ENCODE results near the gene FRYL. TPM values are rescaled to one million over a fixed set of nuclear protein-coding genes. Genes with fewer than 3 reads are reported as not detected.
"Not testable (repeated sequence)": the region's sequence is repeated elsewhere in the genome, so short reads cannot be mapped to it uniquely, and the experiment has no call there.

FRYL gene
- total RNA-seq, 2 experiments from 2014 or later: 44.8 to 54.2 TPM

- no peaks in the 10 kb centered on the region for H3K9me3 Mint-ChIP-seq
- no peak overlapping the region for H3K4me3 Mint-ChIP-seq
- DNase-seq: no peak
Observed at GRCh38 chr4:48478273-48478672, 301.8 kb downstream of the FRYL start.

GRCh38 chr4:48475770-48476169, 304.3 kb downstream of the FRYL start:
- Mint-ChIP-seq H3K36me3 (ENCODE audit: low read depth) (no peaks in the 10 kb centered on the region), H3K4me3 (no peak overlapping the region), H3K27me3 (ENCODE audit: low read depth) (peaks cover 11% of the 10 kb centered on the region), H3K9me3 (no peaks in the 10 kb centered on the region), H3K4me1 (ENCODE audit: low read depth) (no peaks in the 10 kb centered on the region), H3K27ac (no peak overlapping the region)
- CTCF ChIA-PET: interaction anchor here (1.4 kb wide), 1 partner anchor 10 kb away, joined by 4 read pairs; no protein-coding TSS in a partner anchor
- intact Hi-C loops (cut with micrococcal nuclease): no loop called here
- no peak for DNase-seq

More at GRCh38 chr4:48478273-48478672, 301.8 kb downstream of the FRYL start:
- CTCF ChIA-PET: no interaction called here
- intact Hi-C loops (cut with micrococcal nuclease): no loop called here
- Mint-ChIP-seq H3K36me3 (ENCODE audit: low read depth) (no peaks in the 10 kb centered on the region), H3K4me1 (ENCODE audit: low read depth) (no peaks in the 10 kb centered on the region), H3K27me3 (ENCODE audit: low read depth) (peaks cover 34% of the 10 kb centered on the region), H3K27ac (no peak overlapping the region)

- CTCF ChIA-PET: no interaction called here
Observed at GRCh38 chr4:48472794-48473193, 307.3 kb downstream of the FRYL start.

GRCh38 chr4:48470570-48470969, 309.5 kb downstream of the FRYL start:
- intact Hi-C loops (cut with micrococcal nuclease): no loop called here
- Mint-ChIP-seq H3K27ac (no peak overlapping the region), H3K27me3 (ENCODE audit: low read depth) (peaks cover 4% of the 10 kb centered on the region), H3K9me3 (no peaks in the 10 kb centered on the region), H3K4me1 (ENCODE audit: low read depth) (no peaks in the 10 kb centered on the region), H3K4me3 (no peak overlapping the region), H3K36me3 (ENCODE audit: low read depth) (no peaks in the 10 kb centered on the region)
- CTCF ChIA-PET: no interaction called here
- DNase-seq: no peak

More at GRCh38 chr4:48472794-48473193, 307.3 kb downstream of the FRYL start:
- Mint-ChIP-seq H3K36me3 (ENCODE audit: low read depth) (no peaks in the 10 kb centered on the region), H3K27me3 (ENCODE audit: low read depth) (peaks cover 6% of the 10 kb centered on the region), H3K27ac (no peak overlapping the region), H3K9me3 (no peaks in the 10 kb centered on the region), H3K4me1 (ENCODE audit: low read depth) (no peaks in the 10 kb centered on the region), H3K4me3 (no peak overlapping the region)
- intact Hi-C loops (cut with micrococcal nuclease): no loop called here
- DNase-seq: no peak

- H3K9me3 Mint-ChIP-seq: no peaks in the 10 kb centered on the region
- H3K4me1 Mint-ChIP-seq (ENCODE audit: low read depth): no peaks in the 10 kb centered on the region
- intact Hi-C loops (cut with micrococcal nuclease): no loop called here
- H3K27ac Mint-ChIP-seq: no peak overlapping the region
- CTCF ChIA-PET: no interaction called here
- DNase-seq: no peak
- H3K4me3 Mint-ChIP-seq: no peak overlapping the region
- no peaks in the 10 kb centered on the region for H3K36me3 Mint-ChIP-seq (ENCODE audit: low read depth)
- H3K27me3 Mint-ChIP-seq (ENCODE audit: low read depth): peaks cover 4% of the 10 kb centered on the region
Observed at GRCh38 chr4:48470137-48470536, 309.9 kb downstream of the FRYL start.

GRCh38 chr4:48467891-48468290, 312.2 kb downstream of the FRYL start:
- no peaks in the 10 kb centered on the region for H3K9me3 Mint-ChIP-seq
- H3K27me3 Mint-ChIP-seq (ENCODE audit: low read depth): peaks cover 4% of the 10 kb centered on the region
- no peak overlapping the region for H3K4me3 Mint-ChIP-seq
- no peaks in the 10 kb centered on the region for H3K4me1 Mint-ChIP-seq (ENCODE audit: low read depth)
- intact Hi-C loops (cut with micrococcal nuclease): no loop called here
- CTCF ChIA-PET: no interaction called here
- no peaks in the 10 kb centered on the region for H3K36me3 Mint-ChIP-seq (ENCODE audit: low read depth)
- no peak overlapping the region for H3K27ac Mint-ChIP-seq
- no peak for DNase-seq

- Mint-ChIP-seq H3K4me3 (no peak overlapping the region), H3K27ac (no peak overlapping the region), H3K36me3 (ENCODE audit: low read depth) (no peaks in the 10 kb centered on the region), H3K4me1 (ENCODE audit: low read depth) (no peaks in the 10 kb centered on the region), H3K27me3 (ENCODE audit: low read depth) (peaks cover 4% of the 10 kb centered on the region), H3K9me3 (no peaks in the 10 kb centered on the region)
- CTCF ChIA-PET: no interaction called here
- intact Hi-C loops (cut with micrococcal nuclease): no loop called here
- no peak for DNase-seq
Observed at GRCh38 chr4:48467442-48467841, 312.6 kb downstream of the FRYL start.

GRCh38 chr4:48462363-48462762, 317.7 kb downstream of the FRYL start:
- no peak for DNase-seq
- CTCF ChIA-PET: no interaction called here
- H3K4me1 Mint-ChIP-seq (ENCODE audit: low read depth): no peaks in the 10 kb centered on the region
- intact Hi-C loops (cut with micrococcal nuclease): no loop called here
- no peak overlapping the region for H3K27ac Mint-ChIP-seq
- H3K4me3 Mint-ChIP-seq: no peak overlapping the region
- H3K36me3 Mint-ChIP-seq (ENCODE audit: low read depth): peaks cover 1% of the 10 kb centered on the region
- H3K27me3 Mint-ChIP-seq (ENCODE audit: low read depth): no peaks in the 10 kb centered on the region
- H3K9me3 Mint-ChIP-seq: peaks cover 2% of the 10 kb centered on the region

GRCh38 chr4:48461000-48461399, 319.1 kb downstream of the FRYL start:
- no peak overlapping the region for H3K4me3 Mint-ChIP-seq
- no peaks in the 10 kb centered on the region for H3K27me3 Mint-ChIP-seq (ENCODE audit: low read depth)
- no peak overlapping the region for H3K27ac Mint-ChIP-seq
- DNase-seq: no peak
- H3K4me1 Mint-ChIP-seq (ENCODE audit: low read depth): no peaks in the 10 kb centered on the region
- H3K9me3 Mint-ChIP-seq: peaks cover 2% of the 10 kb centered on the region
- CTCF ChIA-PET: no interaction called here
- peaks cover 1% of the 10 kb centered on the region for H3K36me3 Mint-ChIP-seq (ENCODE audit: low read depth)
- intact Hi-C loops (cut with micrococcal nuclease): no loop called here

GRCh38 chr4:48454591-48454990, 325.5 kb downstream of the FRYL start:
- intact Hi-C loops (cut with micrococcal nuclease): no loop called here
- H3K36me3 Mint-ChIP-seq (ENCODE audit: low read depth): peaks cover 3% of the 10 kb centered on the region
- H3K27ac Mint-ChIP-seq: no peak overlapping the region
- no peaks in the 10 kb centered on the region for H3K4me1 Mint-ChIP-seq (ENCODE audit: low read depth)
- peaks cover 2% of the 10 kb centered on the region for H3K9me3 Mint-ChIP-seq
- no peak overlapping the region for H3K4me3 Mint-ChIP-seq
- CTCF ChIA-PET: no interaction called here
- no peak for DNase-seq
- peaks cover 5% of the 10 kb centered on the region for H3K27me3 Mint-ChIP-seq (ENCODE audit: low read depth)

GRCh38 chr4:48451656-48452055, 328.4 kb downstream of the FRYL start:
- H3K4me3 Mint-ChIP-seq; DNase-seq; intact Hi-C loops (cut with micrococcal nuclease); CTCF ChIA-PET; H3K36me3 Mint-ChIP-seq (ENCODE audit: low read depth); H3K4me1 Mint-ChIP-seq (ENCODE audit: low read depth); H3K27me3 Mint-ChIP-seq (ENCODE audit: low read depth); H3K27ac Mint-ChIP-seq; H3K9me3 Mint-ChIP-seq: not testable (repeated sequence)

GRCh38 chr4:48450740-48451139, 329.3 kb downstream of the FRYL start:
- Mint-ChIP-seq H3K4me1 (ENCODE audit: low read depth) (no peaks in the 10 kb centered on the region), H3K9me3 (no peaks in the 10 kb centered on the region), H3K27me3 (ENCODE audit: low read depth) (peaks cover 8% of the 10 kb centered on the region), H3K36me3 (ENCODE audit: low read depth) (peaks cover 1% of the 10 kb centered on the region), H3K27ac (no peak overlapping the region), H3K4me3 (no peak overlapping the region)
- intact Hi-C loops (cut with micrococcal nuclease): no loop called here
- no peak for DNase-seq
- CTCF ChIA-PET: no interaction called here

GRCh38 chr4:48449151-48449550, 330.9 kb downstream of the FRYL start:
- H3K4me1 Mint-ChIP-seq (ENCODE audit: low read depth): no peaks in the 10 kb centered on the region
- peaks cover 6% of the 10 kb centered on the region for H3K27me3 Mint-ChIP-seq (ENCODE audit: low read depth)
- H3K4me3 Mint-ChIP-seq: no peak overlapping the region
- no peaks in the 10 kb centered on the region for H3K9me3 Mint-ChIP-seq
- CTCF ChIA-PET: no interaction called here
- intact Hi-C loops (cut with micrococcal nuclease): loop anchor here (5.0 kb wide), 1 partner anchor 233 kb away; no protein-coding TSS in a partner anchor
- no peaks in the 10 kb centered on the region for H3K36me3 Mint-ChIP-seq (ENCODE audit: low read depth)
- no peak overlapping the region for H3K27ac Mint-ChIP-seq
- DNase-seq: no peak
